GM19351 (cell line): Measurements from ENCODE around the gene POLK.
"Not testable (repeated sequence)": the region's sequence is repeated elsewhere in the genome, so short reads cannot be mapped to it uniquely, and the experiment has no call there.

Experiments
- ATAC-seq: cut with Tn5 transposase; IDR thresholded peaks from one replicate; pipeline ENCODE4 v1.9.1; 2021; ENCODE audit warnings: mild to moderate bottlenecking, moderate library complexity; ENCODE audit not compliant: unreplicated experiment

Gene POLK

DNA sequence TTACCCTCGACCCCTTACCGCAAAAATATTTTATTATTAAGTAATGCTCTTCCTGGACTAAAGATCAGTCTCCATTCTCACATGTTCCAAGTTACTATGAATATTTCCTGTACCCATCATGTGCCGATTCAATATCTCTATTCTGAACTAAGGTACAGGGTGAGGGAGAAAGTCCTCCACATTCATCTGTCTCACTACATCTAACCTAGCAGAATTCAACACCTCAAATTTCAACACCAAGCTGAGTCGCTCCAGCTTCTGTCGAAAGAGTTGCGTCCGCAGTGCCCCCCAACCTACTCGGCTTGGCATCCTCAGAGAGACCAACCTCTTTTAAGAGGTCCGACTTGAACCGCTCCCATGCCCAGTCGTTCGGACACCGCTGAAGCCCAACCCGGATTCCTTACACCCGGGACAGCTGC is 1.3 kb upstream of the POLK start:
- peak; percentile 8 for ATAC-seq

- ATAC-seq = peak; percentile 30
Observed at GRCh38 chr5:75510836-75511434, 756 bp upstream of the POLK start.

DNA sequence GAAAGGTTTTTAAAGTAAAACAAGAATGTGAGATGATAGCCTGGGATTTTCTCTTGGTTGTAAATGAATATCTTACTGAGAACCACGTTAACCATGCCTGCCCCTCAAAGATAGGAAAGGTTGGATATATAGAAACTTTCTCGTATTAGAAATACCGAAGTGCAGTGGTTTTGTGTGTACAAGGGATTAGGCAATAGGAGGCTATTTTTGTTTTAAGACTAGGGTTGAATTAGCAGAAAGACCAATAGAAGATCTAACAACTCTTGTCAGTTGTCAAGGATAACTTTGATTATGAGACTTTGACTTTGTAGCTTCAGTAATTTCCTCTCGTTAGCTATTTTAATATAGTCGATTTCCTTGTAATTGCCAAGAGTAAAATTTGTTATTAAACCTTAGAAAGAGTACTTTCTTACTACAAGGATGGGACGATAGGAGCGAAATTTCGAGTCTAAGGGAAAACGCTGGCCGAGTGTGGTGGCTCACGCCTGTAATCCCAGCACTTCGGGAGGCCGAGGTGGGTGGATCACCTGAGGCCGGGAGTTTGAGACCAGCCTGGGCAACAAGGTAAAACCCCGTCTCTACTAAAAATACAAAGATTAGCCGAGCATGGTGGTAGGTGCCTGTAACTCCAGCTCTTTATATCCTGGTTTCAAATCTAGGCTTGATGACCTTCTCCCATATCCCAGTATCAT is 838 bp downstream of the POLK start:
- no peak for ATAC-seq

DNA sequence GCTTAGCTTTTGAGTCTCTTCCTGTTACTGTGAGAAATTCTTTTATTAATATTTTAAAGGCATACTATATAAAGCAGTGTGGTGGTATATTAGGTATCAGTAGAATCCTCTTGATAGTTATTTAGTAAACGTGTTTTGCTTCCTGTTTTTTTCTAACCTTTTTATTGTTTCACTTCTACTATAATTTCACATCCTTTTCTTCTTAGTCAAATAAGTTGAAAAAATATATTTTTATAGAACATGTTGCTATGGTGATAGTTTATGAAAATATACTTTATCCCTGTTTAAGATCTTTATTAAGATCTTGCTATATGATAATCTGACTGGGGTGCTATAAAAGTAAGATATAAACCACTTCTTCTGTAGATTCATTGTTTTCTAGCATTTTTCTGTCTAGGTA is 2.1 kb downstream of the POLK start:
- ATAC-seq = no peak

GRCh38 chr5:75514323-75514722 is 2.6 kb downstream of the POLK start:
- ATAC-seq = no peak

- ATAC-seq = no peak
Observed at GRCh38 chr5:75519761-75520160, 8.1 kb downstream of the POLK start.

DNA sequence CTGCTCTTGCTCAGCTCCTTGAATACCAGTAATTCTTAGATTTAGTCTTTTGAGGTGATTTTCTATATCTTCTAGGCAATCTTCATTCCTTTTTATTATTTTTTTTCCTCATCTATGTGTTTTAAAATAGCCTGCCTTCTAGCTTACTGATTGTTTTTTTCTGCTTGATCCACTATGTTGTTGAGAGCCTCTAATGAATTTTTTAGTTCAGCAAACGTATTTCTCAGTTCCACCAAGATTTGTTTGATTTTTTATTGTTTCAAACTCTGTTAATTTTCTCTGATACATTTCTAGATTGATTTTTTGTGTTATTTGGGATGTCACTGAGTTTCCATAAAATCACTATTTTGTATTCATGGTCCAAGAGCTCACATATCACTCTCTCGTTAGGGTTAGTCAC is 9.5 kb downstream of the POLK start:
- ATAC-seq = no peak

- no peak for ATAC-seq
Observed at GRCh38 chr5:75522025-75522424, 10.3 kb downstream of the POLK start.

DNA sequence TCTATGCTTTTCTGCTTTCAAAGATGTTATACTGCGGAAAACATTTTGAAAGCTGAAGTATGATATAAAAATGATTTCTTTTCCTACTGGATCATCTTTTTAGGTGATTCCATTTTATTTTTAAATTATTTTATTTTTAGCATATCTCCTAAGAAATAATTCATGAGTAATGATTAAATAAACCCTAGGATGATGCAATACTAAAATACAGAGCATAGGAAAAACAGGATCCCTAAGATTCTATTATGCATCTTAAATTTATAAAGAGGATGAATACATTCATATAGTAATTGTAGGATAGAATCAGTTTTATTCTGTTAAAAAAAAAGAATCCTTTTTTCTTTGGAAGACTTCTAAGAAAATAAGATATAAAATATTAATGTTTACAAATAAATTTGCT is 10.9 kb downstream of the POLK start:
- ATAC-seq = no peak

DNA sequence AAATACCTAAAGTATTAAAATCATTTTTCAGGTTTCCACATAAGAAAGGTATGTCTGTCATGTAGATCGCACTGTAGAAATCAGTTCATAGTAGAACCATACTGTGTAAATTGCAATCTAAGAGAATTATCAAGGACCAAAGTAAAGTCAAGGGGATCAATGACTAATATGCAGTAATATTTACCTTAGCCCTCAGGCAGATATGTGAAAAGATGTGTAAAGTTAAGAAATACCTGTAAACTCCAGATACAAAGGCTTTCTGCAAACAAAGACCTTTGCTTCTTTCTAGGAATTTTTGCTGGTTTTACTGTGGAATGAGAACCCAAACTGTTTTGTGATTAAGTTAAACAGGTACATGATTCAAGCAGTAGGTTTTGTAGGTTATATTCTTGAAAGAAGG is 11.6 kb downstream of the POLK start:
- ATAC-seq = no peak

DNA sequence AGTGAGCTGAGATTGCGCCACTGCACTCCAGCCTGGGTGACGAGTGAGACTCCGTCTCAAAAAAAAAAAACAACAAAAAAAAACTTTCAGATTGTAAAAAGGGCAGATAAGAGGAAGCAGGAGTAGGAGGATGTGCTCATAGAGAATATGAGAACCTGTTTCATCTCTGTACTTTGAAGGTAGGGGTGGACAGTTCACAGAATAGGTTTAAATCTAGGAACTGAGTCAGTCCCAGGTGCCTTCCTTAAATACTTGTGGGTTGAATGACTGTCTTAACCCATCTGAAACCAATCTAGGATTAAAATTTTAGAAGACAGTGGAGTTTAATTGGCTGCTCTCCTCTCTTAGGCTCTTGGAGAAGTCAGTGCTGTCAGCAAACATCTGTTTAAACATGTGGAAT is 12.4 kb downstream of the POLK start:
- ATAC-seq = peak; percentile 92

- no peak for ATAC-seq
Observed at GRCh38 chr5:75524591-75524990, 12.9 kb downstream of the POLK start.

DNA sequence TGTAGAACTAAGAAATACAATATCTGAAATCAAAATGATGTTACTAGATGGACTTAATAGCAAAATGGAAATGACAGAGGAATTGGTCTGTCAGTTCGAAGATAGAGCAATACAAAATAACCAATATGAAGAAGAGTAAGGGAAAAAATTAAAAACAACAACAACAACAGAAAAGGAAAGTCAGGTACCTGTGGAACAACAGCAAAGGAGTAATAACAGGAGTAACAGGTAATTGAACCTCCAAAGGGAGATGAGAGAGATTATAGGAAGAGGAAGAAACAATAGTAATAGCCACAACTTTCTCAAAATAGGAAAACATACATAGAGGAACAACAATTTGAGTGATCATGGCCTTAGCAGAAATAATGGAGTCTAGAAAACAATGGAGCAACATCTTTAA is 13.7 kb downstream of the POLK start:
- ATAC-seq = no peak

DNA sequence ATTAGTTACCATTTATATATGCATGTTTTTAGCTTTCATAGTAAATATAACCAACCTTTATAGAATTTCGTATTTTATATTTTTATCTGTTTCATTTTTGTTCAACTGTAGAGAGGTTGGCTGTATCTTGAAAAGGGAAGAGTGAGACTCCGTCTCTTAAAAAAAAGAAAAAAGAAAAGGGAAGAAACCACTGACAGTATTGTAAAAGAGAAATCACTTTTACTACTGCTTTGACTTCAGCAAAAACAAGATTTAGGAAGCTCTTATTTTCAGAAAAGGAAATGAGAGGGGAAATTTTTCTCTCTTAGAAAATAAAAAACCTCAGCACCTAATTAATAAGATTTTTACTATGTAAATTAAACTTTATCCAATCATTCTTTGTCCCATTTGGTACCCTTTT is 14.4 kb downstream of the POLK start:
- no peak for ATAC-seq

DNA sequence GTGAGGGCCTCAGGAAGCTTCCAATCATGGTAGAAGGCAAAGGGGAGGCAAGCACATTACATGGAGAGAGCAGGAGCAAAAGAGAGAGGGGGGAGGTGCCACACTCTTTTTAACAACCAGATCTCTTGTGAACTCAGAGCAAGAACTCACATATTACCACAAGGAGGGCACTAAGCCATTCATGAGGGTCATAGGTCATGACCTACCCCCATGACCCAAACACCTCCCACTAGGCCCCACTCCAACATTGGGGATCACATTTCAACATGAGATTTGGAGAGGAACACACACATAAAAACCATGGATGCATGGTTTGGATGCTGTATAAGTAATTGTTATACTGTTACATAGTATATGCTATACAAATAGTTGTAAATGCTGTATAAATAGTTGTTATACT is 17.5 kb downstream of the POLK start:
- no peak for ATAC-seq

DNA sequence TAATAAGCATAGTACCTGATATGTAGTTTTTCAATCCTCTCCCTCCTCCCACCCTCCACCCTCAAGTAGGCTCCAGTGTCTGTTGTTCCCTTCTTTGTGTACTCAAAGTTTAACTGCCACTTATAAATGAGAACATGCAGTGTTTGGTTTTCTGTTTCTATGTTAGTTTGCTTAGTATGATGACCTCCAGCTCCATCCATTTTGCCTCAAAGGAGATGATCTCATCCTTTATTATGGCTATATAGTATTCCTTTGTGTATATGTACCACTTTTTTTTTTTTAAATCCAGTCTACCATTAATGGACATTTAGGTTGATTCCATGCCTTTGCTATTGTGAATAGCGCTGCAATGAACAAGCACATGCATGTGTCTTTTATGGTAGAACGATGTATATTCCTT is 20.5 kb downstream of the POLK start:
- ATAC-seq = no peak

GRCh38 chr5:75533716-75534115 is 22.0 kb downstream of the POLK start:
- not testable (repeated sequence) for ATAC-seq

GRCh38 chr5:75534734-75535133 is 23.0 kb downstream of the POLK start:
- ATAC-seq = no peak

GRCh38 chr5:75536147-75536546 is 24.5 kb downstream of the POLK start:
- no peak for ATAC-seq

GRCh38 chr5:75536694-75537360 is 25.1 kb downstream of the POLK start:
- no peak for ATAC-seq

- no peak for ATAC-seq
Observed at GRCh38 chr5:75538211-75538610, 26.5 kb downstream of the POLK start.

DNA sequence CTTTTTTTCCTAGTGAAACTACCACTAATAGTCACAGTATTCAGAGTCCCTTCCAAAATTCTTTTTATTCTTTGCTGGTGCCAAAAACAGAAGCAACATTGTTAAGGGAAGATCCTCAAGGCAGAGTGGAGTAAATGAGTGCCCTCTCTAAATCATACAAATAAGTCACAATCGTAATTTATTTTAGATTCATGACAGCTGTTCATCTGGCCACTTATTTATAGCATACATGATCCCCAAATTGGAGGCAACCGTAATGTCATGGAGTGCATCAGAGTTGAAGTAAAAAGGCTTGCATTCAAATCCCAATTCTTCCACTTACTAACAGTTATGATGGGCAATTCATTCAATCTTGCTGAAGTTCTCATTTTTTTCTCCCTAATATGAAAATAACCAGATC is 33.4 kb downstream of the POLK start:
- ATAC-seq = no peak
